OCI-LY1 (cell line): ENCODE results near the gene CDH4.

Experiments
- EZH2 ChIP-seq: fragments of 200-600 bp; sonication (generic), shearing (Covaris generic); IDR thresholded peaks from 2 replicates; pipeline ENCODE4 v1.8.0; 2017; ENCODE audit warnings: borderline replicate concordance, mixed run types, mild to moderate bottlenecking, antibody characterized with exemption, low read length, moderate library complexity, mixed read lengths
- TF ChIP-seq, protein P1 (sequence below): fragments of 200-600 bp; sonication (generic), shearing (Covaris generic); IDR thresholded peaks from 2 replicates; pipeline ENCODE4 v1.5.1; 2017; ENCODE audit warnings: mild to moderate bottlenecking, antibody characterized with exemption, low read length, moderate library complexity, mixed read lengths

DNA sequence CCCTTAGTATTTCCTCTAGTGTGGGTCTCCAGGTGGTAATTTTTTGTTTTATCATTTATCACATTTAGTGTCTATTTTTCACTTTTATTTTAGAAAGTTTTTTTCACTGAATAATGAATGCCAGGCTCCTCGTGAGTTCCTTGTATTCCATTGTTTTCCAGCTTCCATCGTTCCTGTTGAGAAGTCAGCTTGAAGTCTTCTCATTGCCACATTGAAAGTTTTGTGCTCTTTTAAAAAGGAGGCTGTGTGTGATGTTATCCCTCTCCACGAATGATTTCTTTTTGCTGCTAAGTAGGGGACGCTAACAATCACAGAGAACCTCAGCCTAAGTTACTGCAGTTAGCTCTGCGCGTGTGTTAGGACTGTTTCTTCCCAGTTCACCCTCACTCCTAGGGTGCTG lies 619.1 kb downstream of the CDH4 start:
- TF ChIP-seq EZH2: no peak
- TF ChIP-seq, protein P1, sequence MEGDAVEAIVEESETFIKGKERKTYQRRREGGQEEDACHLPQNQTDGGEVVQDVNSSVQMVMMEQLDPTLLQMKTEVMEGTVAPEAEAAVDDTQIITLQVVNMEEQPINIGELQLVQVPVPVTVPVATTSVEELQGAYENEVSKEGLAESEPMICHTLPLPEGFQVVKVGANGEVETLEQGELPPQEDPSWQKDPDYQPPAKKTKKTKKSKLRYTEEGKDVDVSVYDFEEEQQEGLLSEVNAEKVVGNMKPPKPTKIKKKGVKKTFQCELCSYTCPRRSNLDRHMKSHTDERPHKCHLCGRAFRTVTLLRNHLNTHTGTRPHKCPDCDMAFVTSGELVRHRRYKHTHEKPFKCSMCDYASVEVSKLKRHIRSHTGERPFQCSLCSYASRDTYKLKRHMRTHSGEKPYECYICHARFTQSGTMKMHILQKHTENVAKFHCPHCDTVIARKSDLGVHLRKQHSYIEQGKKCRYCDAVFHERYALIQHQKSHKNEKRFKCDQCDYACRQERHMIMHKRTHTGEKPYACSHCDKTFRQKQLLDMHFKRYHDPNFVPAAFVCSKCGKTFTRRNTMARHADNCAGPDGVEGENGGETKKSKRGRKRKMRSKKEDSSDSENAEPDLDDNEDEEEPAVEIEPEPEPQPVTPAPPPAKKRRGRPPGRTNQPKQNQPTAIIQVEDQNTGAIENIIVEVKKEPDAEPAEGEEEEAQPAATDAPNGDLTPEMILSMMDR: no peak
